Stimulated activated naive CD4-positive, alpha-beta T cell treated with Interleukin-2 at 50 U/mL for 16 hours (primary cell): Measurements from ENCODE around the gene KLK13.

Experiments
- DNase-seq: peaks from one replicate; lab custom pipeline; 2025; lab: John Stamatoyannopoulos, UW

KLK13 gene

DNA sequence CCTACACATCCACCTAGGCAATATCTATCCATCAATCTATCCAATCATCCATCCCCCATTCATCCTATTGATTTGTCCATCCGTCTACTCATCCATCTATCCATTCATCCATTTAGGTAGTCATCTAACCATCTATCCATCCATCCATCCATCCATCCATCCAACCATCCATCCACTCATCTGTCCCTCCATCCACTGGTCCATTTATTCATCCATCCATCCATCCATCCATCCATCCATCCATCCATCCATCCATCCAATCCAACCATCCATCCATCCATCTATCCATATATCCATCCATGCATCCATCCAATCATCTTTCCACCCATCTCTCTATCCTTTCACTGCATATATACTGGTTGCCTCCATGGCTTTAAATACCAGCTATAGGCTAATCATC is 3.9 kb downstream of the KLK13 start:
- DNase-seq = no peak

DNA sequence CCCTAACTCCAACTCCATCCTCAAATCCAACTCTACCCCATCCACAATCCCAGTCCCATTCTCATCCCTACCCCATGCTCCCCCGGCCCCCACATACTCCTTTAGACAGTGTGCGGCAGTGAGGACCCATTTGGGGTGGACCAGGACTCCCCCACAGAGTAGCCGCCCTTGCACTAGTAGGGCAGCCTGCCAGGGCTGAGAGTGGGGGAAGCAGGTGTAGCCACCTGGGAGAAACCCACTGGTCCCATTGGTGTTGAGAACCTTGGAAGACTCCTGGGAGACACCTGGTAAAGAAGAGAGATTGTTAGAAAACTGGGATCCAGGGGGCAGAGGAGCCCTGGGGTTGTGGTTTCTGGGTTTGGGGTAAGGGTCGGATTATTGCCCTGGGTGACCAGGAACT is 4.6 kb downstream of the KLK13 start:
- no peak for DNase-seq

DNA sequence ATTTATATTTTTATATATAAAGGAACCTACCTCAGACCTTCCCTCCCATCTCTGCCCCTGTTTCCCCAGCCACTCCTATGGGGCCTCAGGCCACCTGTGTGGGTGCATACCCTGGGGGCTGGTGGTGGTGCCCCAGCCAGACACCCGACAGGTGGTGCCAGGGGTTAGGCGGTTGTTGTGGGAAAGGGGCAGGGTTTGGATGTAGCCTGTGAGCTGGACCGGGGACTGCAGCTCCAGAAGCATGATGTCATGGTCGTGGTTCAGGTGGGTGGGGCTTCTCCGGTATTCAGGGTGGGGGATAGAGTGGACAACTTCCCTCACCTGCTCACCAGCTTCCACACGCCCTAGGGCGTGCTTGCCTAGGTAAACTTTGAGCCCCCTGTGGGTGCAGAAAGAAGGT is 5.2 kb downstream of the KLK13 start:
- no peak for DNase-seq

DNA sequence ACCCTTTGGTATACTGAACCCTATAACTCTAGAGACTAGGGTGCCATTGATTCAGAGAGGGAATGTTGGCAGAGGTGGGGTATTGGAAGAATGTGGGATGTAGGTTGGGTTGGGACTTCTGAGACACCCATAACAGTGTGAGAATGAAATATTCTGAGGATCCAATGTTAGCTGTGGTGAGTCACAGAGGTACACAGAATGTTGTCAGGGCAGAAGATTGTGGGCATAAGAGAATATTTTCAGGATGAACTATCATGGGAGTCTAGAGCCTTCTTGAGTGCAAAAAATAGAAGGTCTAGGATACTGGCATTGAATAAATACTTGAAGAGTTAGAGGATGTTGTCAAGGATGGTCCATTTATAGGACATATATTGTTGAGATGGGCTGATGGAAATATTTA is 9.0 kb downstream of the KLK13 start:
- DNase-seq = no peak

DNA sequence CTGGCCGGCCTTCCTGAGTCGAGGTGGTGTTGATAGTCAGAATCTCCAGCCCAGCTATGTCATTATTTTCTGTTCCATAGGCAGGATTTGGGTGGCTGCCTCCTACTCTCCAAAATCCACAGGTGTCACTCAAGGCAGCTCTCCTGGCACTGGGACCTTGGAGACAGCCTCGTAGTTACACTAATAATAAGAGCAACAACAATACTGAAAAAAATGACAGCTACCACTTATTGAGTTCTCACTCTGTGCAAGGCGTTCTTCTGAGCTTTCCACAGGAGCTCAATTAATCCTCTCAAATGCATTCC is 17.9 kb downstream of the KLK13 start:
- no peak for DNase-seq

DNA sequence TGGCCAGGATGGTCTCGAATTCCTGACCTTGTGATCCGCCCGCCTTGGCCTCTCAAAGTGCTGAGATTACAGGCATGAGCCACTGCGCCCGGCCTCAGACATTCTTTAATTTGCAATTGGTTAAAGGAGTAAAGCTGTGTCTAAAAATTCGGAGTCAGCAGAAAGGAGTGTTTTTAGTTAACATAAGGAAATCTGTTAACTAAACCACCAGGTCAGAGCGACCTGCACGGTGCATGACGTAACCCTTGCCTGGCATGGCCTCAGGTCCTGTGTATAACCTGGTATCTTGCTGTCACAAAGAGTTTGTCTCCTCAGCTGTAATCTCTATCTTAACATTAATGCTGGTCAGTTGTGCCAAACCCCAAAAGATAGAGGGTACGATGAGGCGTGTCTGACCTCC is 20.6 kb downstream of the KLK13 start:
- no peak for DNase-seq

DNA sequence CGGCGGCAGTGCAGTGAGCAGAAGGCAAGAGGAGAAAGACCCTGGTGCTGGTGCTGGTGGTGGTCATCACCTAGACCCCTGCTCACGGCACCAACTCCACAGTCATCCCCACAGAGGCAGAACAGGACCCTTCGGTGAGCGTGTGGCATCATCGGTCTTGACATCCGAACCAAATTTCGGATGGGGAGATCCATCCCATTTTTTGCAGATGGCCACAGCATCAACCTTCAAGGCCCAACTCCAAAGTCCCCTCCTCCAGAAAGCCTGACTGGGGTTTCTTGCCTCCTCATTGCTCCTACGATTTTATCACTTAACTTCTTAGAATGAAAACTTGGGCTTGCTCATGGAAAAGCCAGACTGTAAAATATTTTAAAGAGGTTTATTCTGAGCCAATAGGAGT is 21.4 kb downstream of the KLK13 start:
- DNase-seq = no peak

DNA sequence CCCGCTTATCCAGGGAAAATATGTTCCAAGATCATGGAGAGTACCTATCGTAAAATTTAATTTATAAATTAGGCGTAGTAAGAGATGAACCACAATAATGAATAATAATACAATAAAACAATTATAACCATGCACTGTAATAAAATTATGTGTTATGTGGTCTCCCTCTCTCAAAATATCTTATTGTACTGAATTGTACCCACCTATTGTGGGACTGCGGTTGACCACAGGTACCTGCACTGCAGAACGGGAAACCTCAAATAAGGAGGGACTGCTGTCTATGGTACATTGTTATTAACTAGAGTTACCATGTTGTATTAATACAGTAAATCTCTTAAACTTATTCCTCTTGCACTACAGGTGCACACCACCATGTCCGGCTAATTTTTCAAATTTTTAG is 24.7 kb downstream of the KLK13 start:
- DNase-seq = no peak

DNA sequence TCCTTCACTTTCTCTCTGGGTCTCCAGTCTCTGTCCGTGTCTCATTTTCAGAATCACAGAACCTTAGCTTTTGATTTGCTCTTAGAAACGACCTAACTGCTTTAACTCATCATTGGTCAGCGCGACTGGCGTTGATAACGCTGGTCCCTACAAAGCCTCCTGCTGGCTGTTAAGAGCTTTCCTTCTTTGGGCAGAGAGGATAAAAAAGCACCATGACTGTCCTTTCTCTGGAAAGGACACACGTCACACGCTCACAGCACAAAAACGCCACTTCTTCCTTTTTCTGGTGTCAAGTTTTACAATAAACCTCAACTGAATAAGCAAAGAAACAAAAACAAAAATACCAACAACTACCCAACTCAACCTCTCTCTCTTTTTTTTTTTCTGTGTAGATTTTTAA is 28.4 kb downstream of the KLK13 start:
- DNase-seq = no peak

DNA sequence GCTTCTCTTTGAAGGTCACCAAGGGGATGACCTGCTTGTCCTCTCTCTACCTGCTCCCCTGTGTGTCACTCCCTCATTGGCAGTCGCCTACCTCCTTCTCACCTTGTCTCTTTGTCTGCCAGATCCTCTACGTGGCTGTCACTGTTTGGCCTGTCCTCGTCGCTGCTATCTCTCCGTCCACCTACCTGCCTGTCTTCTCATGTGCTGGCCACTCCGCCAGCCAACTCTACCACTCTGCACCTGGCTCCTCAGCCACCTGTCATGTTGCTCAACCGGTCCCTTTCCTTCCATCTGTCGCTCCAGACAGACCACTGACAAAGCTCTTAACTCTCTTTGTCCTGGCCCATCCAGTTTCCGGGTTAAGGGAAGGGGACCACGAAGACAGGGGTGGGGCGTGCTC is 30.2 kb downstream of the KLK13 start, which contains the start of gene KLK12:
KLK12 (minus strand) TSS at position 299 of the 400 bp plus-strand sequence. CDS start 381 bp downstream, outside the sequence.
- DNase-seq = no peak

DNA sequence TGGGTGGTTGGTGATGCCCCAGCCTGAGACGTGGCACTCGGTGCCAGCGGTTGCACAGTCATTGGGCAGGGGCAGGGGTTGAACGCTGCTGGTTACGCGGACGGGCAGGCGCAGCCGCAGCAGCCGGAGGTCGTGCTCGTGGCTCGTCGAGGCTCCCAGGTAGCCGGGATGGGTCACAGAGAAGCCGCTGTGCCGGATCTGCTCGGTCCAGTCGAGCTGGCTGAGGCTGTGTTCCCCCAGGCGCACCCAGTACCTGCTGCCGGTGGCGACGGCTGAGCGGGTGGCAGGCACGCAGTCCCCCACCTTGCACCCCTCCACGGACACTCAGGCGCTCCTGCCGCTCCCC is 33.0 kb downstream of the KLK13 start:
- no peak for DNase-seq

DNA sequence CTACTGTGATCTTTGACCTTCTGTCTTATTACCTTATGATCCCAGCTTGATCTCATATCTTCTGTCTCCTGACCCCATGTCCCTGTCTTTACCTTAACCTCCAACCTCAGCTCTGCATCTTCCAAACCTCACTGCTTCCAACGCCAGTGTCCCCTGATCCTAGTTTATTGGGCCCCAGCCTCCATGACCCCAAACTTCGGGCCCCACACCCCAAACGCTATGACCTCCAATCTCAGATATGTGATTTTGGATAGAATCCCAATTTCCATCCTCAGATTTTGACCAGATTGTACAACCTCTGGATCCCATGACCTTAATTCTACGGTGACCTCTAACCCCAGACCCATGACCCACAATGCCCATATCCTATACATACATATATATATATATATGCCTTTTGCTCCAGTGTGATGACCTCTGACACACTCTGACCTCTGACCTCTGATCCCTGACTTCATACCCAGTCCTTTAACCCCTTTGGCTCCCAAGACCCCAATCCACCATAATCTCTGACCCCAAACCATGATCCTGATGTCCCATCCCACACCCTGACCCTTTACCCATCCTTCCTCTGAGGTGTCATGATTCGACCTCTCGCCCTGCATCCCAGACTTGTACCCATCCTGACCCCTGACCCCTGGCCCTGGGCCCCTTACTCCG is 33.5 kb downstream of the KLK13 start:
- no peak for DNase-seq

DNA sequence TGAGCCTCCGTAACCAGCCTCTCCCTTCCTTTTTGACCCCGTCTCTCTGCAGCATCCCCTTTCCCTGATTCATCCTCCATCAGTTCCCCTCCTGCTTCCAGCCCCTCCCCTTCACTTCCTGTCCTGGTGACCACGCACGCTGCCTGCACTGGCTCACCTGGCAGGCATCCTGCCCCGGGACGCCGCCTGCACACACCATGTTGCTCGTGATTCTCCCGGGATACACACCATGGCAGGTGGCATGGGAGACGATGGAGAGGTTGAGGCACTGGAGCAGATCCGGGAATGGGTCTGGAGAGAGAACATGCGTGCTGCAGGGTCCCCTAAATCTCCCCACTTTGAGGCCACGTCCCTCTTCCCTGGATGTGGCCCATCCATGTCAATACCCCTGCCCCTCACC is 34.3 kb downstream of the KLK13 start:
- DNase-seq = no peak

DNA sequence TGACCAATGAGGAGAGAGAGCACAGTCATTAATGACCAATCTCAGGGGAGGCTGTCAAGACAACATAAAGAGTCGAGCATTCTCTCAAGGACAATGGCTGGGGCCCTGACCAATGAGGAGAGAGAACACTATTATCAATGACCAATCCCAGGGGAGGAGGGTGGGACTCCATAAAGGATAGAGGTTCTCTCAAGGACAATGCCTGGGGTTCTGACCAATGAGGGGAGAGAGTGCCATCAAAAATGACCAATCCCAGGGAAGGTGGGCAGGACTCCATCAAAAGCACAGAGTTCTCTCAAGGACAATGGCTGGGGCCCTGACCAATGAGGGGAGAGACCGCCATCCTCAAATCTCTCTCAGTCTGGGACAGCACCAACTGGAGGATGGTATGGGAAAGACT is 35.2 kb downstream of the KLK13 start:
- DNase-seq = no peak

DNA sequence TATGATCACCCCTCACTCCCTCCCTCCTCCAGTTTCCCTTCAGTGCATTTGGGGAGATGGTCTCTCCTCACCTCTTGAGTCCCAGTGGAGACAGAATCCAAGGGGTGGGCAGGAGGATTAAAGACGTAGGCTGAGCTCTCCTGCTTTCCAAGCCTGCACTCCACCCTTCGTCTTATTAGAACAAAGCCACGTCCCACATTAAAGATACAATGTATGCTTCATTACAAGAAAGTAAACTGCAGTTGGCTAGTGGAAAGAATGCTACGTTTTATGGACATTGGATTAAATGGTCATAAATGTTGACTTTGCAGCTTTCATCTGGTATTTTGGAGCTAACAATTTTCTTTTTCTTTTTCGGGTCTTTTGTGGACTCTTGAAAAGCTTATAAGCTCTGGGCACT is 37.0 kb downstream of the KLK13 start:
- no peak for DNase-seq

DNA sequence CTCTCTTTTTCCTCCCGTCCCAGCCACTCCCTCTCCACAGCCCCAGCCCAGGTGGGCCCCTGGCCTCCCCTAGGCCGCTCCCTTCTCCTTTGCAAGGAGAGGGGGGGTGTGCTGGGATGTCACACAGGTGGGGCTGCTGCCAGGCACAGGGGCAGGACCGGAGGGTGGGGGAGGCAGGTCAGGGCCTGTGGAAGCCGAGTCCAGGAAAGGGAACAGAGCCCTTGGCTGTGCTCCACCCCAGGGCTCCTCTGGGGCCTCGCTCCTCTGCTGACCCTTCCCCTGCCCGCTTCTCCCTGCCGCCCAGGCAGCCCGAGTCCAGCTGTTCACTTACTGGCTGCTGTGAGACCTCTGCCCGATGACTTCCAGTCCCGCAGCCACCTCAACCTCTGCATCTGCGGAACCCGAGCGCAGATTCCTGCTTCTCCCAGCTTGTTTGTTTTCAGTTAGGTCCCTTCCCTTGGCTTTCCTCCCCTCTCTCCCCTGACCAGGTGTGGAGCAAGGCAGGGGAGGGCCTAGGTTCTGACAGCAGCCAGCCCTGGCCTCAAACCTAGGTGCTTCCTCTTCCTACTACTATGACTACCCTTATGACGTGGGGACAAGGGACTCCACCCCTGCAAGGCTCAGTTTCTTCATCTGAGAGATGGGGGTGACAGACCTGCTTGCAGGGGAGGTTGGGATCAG is 37.6 kb downstream of the KLK13 start:
- no peak for DNase-seq

DNA sequence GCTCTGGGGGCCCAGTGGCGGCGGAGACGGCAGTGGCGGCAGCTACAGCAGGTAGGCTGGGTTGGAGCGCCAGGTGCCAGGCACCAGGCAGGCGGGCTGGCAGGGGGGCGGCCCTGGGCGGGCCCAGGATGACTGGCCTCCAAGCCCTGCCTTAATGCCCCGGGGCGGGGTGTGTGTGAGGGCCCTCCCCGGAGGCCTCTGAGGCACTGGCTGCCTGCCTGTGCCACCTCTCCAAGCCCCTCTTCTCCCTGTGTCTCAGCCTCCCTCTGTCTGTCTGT is 38.4 kb downstream of the KLK13 start, which contains the start of gene KLK11:
KLK11 (minus strand) TSS at position 63 of the 278 bp plus-strand sequence. CDS start 985 bp downstream, outside the sequence.
- no peak for DNase-seq

DNA sequence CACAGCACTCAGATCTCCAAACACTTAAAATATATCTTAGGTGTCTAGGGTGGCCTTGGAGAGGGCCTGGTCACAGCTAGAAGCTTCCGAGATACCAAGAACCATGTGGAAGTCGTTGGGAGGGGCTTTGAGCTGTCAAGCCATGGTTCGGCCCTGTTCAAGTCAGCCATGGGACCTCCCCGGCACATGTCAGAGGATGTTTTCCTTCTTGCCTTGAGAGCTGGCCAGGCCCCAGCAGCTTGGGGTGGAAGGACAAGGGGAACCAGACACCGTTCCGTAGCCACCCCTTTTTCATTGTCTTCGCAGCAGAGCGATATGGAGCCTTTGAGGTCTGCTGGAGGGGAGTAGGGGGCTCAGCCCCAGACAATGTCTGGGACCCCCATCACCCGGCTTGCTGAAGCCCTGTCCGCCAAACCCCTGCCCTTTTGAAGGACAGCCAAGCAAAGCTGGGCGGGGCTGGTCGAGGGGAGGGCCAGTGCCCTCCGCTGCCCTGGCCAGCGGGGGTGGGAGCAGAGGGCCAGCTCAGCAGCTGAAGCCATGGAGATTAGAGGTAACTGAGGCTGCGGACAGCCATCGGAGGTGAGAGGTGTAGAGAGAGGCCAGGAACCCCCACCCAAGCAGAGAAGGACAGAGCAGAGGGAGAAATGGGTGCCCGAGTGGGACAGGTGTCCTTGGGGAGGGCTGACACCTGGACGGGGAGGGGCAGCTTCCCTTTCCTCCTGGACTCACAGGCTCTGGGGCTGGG is 38.9 kb downstream of the KLK13 start:
- no peak for DNase-seq

DNA sequence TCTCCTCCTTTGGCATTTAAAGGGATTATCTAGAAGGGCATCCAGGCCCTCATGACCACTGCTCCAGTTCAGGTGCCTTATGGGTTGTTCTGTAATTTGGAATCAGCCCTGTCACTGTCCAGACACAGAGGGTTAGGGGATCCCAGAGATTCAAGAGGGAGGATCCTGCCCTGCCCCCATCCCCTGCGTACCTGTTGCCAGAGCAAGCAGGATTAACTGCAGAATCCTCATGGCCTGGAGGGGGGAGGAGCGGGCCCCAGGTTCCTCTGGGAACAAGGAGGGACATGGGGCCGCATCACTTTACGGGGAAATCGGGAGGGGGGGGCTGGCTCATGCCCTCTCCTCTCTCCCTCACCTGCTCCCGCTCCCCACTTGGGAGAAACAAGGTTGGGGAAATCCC is 39.5 kb downstream of the KLK13 start:
- no peak for DNase-seq

DNA sequence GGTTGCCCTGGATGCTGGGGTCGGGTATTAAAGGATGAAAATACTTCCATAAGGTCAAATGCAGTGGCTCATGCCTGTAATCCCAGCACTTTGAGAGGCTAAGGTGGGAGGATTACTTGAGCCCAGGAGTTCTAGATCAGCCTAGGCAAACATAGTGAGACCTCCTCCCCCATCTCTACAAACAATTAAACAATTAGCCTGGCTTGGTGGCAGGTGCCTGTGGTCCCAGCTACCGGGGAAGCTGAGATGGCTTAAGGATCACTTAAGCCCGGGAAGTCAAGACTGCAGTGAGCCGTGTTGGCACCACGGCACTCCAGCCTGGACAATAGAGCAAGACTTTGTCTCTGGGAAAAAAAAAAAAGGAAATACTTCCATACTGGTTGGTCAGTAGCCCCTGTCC is 40.0 kb downstream of the KLK13 start:
- DNase-seq = no peak

DNA sequence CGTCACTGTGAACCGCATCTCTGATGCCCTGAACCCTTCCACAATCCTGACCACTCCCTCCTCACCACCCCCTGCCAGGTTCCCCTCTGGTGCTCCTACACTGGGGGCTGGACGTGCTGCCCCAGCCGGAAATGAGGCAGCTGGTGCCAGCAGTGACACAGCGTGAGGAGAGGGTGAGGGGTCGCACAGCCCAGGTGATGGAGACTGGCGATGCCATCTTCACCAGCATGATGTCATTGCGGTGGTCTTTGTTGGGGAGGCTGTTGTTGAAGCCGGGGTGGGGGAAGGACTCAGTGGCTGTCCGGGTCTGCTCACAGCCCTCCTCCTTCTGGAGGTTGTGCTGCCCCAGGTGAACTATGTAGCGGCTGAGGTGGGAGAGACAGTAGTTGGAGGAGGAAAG is 40.9 kb downstream of the KLK13 start:
- DNase-seq = no peak

DNA sequence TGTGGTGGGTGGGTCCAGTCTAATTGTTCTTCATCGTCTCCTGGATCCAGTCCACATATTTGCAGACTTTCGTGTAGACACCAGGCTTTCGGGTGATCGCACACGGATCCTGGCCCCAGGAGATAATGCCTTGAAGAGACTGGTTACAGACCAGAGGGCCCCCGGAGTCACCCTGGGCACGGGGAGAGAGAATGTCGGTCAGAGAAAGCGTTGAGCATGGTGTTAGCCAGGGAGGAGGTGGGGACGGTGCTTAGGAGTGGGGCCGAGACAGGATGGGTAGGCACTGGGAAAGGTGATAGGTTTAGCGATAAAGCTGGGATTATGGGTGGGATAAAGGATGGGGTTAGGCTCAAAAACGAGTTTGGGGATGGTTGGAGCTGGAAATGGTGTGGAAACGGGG is 42.4 kb downstream of the KLK13 start:
- DNase-seq = no peak

DNA sequence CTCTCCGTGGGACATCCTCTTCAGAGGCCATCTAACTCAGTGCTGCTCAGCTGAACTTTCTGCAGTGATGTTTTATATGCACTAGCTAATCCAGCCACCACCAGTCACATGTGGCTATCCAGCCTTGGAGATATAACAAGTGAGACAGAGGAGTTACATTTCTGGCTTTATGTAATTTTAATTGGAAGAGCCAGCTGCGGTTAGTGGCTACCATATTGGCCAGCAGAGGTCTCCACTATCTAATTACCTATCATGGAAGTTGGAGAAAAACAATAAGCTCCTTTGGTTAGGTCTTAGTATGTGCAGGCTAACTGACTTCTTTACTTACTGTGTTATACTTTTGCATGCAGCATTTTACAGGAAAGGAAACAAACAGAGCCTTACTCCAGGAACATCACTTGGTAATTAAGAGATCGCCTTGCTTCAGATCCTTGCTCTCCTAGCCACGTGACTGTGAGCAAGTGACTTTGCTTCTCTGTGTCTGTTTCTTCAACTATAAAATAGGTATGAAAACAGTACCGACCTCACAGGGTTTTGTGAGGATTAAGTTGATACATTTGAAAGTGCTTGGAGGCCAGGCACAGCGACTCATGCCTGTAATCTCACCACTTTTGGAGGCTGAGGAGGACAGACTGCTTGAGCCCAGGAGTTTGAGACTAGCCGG is 43.8 kb downstream of the KLK13 start:
- DNase-seq = no peak
